Gastroesophageal sphincter (tissue), 3 donors: ENCODE data around the gene WFIKKN2.

Experiments
- CTCF ChIP-seq, 4 experiments: fragments of 200-600 bp in 2 of 4; fragments of 450-650 bp in 2 of 4; sonication (generic) in 1 of 4; IDR thresholded peaks; one replicate each; pipeline ENCODE4 v1.5.1; 2017 to 2019; ENCODE audit warnings: antibody characterized with exemption in 4 of 4, mild to moderate bottlenecking in 2 of 4, moderate library complexity in 2 of 4
- POLR2A ChIP-seq, 2 donors: fragments of 450-650 bp; IDR thresholded peaks; one replicate each; pipeline ENCODE4 v1.6.1; 2017; ENCODE audit warnings: antibody characterized with exemption in 2 of 2, mild to moderate bottlenecking in 2 of 2, moderate library complexity in 1 of 2

- TF ChIP-seq CTCF (IDR thresholded peaks at IDR 0.05) = no peak
- TF ChIP-seq POLR2A (IDR thresholded peaks at IDR 0.05) = no peak
Measured at GRCh38 chr17:50890675-50891516, 55.5 kb downstream of the WFIKKN2 start.
